Measurements from ENCODE around the gene SUPT5H.

DNA sequence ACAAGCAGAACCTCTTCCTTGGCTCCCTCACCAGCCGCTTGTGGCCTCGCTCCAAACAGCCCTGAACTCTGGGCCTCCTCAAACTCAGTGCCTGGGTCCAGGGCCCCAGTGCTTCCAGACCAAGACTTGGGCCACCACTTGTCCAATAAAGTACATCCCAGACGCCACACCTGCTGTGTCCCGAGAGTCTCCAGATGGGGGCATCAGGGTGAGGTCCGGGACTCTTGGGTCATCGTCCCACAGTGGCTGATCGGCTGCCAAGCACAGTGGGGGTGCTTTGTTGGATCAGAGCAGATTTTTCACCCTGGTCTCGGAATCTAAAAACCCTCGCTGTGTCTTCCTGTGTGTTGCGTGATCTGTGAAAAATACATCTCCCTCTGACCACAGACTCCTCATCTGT lies 44.4 kb downstream of the SUPT5H start:
- TF ChIP-seq POLR2AphosphoS5 (IDR thresholded peaks at IDR 0.05; ENCODE audit: low read length) = no peak
- TF ChIP-seq, protein P1, sequence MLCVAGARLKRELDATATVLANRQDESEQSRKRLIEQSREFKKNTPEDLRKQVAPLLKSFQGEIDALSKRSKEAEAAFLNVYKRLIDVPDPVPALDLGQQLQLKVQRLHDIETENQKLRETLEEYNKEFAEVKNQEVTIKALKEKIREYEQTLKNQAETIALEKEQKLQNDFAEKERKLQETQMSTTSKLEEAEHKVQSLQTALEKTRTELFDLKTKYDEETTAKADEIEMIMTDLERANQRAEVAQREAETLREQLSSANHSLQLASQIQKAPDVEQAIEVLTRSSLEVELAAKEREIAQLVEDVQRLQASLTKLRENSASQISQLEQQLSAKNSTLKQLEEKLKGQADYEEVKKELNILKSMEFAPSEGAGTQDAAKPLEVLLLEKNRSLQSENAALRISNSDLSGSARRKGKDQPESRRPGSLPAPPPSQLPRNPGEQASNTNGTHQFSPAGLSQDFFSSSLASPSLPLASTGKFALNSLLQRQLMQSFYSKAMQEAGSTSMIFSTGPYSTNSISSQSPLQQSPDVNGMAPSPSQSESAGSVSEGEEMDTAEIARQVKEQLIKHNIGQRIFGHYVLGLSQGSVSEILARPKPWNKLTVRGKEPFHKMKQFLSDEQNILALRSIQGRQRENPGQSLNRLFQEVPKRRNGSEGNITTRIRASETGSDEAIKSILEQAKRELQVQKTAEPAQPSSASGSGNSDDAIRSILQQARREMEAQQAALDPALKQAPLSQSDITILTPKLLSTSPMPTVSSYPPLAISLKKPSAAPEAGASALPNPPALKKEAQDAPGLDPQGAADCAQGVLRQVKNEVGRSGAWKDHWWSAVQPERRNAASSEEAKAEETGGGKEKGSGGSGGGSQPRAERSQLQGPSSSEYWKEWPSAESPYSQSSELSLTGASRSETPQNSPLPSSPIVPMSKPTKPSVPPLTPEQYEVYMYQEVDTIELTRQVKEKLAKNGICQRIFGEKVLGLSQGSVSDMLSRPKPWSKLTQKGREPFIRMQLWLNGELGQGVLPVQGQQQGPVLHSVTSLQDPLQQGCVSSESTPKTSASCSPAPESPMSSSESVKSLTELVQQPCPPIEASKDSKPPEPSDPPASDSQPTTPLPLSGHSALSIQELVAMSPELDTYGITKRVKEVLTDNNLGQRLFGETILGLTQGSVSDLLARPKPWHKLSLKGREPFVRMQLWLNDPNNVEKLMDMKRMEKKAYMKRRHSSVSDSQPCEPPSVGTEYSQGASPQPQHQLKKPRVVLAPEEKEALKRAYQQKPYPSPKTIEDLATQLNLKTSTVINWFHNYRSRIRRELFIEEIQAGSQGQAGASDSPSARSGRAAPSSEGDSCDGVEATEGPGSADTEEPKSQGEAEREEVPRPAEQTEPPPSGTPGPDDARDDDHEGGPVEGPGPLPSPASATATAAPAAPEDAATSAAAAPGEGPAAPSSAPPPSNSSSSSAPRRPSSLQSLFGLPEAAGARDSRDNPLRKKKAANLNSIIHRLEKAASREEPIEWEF (IDR thresholded peaks at IDR 0.05; ENCODE audit: insufficient replicate concordance, low read depth, low read length) = no peak
- TF ChIP-seq, protein P2, sequence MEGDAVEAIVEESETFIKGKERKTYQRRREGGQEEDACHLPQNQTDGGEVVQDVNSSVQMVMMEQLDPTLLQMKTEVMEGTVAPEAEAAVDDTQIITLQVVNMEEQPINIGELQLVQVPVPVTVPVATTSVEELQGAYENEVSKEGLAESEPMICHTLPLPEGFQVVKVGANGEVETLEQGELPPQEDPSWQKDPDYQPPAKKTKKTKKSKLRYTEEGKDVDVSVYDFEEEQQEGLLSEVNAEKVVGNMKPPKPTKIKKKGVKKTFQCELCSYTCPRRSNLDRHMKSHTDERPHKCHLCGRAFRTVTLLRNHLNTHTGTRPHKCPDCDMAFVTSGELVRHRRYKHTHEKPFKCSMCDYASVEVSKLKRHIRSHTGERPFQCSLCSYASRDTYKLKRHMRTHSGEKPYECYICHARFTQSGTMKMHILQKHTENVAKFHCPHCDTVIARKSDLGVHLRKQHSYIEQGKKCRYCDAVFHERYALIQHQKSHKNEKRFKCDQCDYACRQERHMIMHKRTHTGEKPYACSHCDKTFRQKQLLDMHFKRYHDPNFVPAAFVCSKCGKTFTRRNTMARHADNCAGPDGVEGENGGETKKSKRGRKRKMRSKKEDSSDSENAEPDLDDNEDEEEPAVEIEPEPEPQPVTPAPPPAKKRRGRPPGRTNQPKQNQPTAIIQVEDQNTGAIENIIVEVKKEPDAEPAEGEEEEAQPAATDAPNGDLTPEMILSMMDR (IDR thresholded peaks at IDR 0.05 in 2 of 3, conservative IDR thresholded peaks at IDR 0.05 in 1 of 3; ENCODE audit: control insufficient read depth in 2 of 3, extremely low read depth in 1 of 3, insufficient read depth in 1 of 3, low read depth in 3 of 3, low read length in 3 of 3) = no peak
- TF ChIP-seq SREBF2 (IDR thresholded peaks at IDR 0.05; ENCODE audit: low read length) = no peak
- no peak for TF ChIP-seq CHD4 (IDR thresholded peaks at IDR 0.05)
- no peak for TF ChIP-seq ZNF384 (IDR thresholded peaks at IDR 0.05; ENCODE audit: borderline replicate concordance, low read depth, low read length)
- TF ChIP-seq, protein P3, sequence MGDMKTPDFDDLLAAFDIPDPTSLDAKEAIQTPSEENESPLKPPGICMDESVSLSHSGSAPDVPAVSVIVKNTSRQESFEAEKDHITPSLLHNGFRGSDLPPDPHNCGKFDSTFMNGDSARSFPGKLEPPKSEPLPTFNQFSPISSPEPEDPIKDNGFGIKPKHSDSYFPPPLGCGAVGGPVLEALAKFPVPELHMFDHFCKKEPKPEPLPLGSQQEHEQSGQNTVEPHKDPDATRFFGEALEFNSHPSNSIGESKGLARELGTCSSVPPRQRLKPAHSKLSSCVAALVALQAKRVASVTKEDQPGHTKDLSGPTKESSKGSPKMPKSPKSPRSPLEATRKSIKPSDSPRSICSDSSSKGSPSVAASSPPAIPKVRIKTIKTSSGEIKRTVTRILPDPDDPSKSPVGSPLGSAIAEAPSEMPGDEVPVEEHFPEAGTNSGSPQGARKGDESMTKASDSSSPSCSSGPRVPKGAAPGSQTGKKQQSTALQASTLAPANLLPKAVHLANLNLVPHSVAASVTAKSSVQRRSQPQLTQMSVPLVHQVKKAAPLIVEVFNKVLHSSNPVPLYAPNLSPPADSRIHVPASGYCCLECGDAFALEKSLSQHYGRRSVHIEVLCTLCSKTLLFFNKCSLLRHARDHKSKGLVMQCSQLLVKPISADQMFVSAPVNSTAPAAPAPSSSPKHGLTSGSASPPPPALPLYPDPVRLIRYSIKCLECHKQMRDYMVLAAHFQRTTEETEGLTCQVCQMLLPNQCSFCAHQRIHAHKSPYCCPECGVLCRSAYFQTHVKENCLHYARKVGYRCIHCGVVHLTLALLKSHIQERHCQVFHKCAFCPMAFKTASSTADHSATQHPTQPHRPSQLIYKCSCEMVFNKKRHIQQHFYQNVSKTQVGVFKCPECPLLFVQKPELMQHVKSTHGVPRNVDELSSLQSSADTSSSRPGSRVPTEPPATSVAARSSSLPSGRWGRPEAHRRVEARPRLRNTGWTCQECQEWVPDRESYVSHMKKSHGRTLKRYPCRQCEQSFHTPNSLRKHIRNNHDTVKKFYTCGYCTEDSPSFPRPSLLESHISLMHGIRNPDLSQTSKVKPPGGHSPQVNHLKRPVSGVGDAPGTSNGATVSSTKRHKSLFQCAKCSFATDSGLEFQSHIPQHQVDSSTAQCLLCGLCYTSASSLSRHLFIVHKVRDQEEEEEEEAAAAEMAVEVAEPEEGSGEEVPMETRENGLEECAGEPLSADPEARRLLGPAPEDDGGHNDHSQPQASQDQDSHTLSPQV (IDR thresholded peaks at IDR 0.05) = no peak
- TF ChIP-seq, protein P4, sequence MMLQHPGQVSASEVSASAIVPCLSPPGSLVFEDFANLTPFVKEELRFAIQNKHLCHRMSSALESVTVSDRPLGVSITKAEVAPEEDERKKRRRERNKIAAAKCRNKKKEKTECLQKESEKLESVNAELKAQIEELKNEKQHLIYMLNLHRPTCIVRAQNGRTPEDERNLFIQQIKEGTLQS (IDR thresholded peaks at IDR 0.05; ENCODE audit: borderline replicate concordance, extremely low read depth, low read depth, low read length) = no peak

All from GM12878 (cell line).